ENCODE data around the gene IER5. TPM values are rescaled to one million over a fixed set of nuclear protein-coding genes. Genes with fewer than 3 reads are reported as not detected.

Gene IER5
- total RNA-seq, 1 experiment from 2014 or later = 18.2 TPM

DNA sequence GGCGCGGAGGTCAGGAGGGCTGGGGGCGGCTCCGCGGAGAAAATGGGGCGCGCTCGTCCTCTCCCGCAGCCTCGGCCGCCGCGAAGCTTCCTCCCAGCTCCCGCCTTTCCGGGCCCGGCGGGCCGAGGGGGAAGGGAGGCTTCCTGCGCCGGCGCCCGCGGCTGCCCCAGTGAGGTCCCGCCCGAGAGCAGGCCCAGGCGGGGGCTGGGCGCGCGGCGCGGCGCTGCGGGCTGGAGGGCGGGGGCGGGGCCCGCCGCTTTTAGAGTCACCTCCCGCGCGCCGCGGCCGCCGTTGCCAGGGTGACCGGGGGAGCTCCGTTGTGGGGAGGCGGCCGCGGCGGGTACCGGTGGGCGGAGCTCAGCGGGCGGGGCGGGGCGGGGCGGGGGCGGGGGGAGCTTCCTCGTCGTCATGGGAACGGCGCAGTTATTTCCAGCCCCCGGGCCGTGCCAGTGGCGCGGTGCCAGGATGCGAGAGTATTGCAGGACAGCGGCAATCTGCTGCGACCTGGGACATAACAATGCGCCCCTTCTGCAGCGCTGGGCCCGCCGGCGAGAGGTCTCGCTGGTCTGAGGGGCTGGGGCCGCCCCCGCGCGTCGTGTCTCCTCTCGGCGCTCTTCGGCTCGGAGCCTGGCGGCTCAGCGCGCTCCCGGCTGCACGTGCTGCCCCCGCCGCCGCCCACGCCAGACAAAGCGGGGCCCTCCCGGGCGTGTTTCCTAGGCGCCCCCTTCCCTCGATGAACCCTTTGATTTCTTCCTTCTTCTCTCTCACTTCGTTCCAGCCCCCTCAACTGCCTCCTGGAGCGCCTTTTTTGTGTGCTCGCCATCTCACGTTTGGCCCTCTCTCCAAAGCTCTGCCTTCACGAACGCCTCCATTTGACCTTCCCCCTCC is 16.9 kb downstream of the IER5 start (continued):
- TF ChIP-seq, protein P1, sequence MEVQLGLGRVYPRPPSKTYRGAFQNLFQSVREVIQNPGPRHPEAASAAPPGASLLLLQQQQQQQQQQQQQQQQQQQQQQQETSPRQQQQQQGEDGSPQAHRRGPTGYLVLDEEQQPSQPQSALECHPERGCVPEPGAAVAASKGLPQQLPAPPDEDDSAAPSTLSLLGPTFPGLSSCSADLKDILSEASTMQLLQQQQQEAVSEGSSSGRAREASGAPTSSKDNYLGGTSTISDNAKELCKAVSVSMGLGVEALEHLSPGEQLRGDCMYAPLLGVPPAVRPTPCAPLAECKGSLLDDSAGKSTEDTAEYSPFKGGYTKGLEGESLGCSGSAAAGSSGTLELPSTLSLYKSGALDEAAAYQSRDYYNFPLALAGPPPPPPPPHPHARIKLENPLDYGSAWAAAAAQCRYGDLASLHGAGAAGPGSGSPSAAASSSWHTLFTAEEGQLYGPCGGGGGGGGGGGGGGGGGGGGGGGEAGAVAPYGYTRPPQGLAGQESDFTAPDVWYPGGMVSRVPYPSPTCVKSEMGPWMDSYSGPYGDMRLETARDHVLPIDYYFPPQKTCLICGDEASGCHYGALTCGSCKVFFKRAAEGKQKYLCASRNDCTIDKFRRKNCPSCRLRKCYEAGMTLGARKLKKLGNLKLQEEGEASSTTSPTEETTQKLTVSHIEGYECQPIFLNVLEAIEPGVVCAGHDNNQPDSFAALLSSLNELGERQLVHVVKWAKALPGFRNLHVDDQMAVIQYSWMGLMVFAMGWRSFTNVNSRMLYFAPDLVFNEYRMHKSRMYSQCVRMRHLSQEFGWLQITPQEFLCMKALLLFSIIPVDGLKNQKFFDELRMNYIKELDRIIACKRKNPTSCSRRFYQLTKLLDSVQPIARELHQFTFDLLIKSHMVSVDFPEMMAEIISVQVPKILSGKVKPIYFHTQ (CRISPR knock-in tag; IDR thresholded peaks at IDR 0.05) = no peak
- TF ChIP-seq, protein P2, sequence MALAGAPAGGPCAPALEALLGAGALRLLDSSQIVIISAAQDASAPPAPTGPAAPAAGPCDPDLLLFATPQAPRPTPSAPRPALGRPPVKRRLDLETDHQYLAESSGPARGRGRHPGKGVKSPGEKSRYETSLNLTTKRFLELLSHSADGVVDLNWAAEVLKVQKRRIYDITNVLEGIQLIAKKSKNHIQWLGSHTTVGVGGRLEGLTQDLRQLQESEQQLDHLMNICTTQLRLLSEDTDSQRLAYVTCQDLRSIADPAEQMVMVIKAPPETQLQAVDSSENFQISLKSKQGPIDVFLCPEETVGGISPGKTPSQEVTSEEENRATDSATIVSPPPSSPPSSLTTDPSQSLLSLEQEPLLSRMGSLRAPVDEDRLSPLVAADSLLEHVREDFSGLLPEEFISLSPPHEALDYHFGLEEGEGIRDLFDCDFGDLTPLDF (CRISPR knock-in tag; IDR thresholded peaks at IDR 0.05) = 0 out of 2 replicates have a peak, but pooled peaks have one; percentile 79
- TF ChIP-seq FOXJ3 (CRISPR knock-in tag; IDR thresholded peaks at IDR 0.05; ENCODE audit: borderline replicate concordance) (no peak), ZNF232 (CRISPR knock-in tag; IDR thresholded peaks at IDR 0.05) (no peak), FOXP1 (CRISPR knock-in tag; IDR thresholded peaks at IDR 0.05; ENCODE audit: borderline replicate concordance) (no peak; the same call in 1 of the 2 replicates), ZNF416 (CRISPR knock-in tag; IDR thresholded peaks at IDR 0.05) (no peak), RELA (CRISPR knock-in tag; IDR thresholded peaks at IDR 0.05; ENCODE audit: borderline replicate concordance) (no peak), NFYB (CRISPR knock-in tag; conservative IDR thresholded peaks at IDR 0.05; ENCODE audit: low read depth) (no peak), CBFB (CRISPR knock-in tag; IDR thresholded peaks at IDR 0.05; ENCODE audit: low read depth) (no peak), RORB (CRISPR knock-in tag; IDR thresholded peaks at IDR 0.05) (no peak), NR3C1 (CRISPR knock-in tag; conservative IDR thresholded peaks at IDR 0.05; ENCODE audit: low read depth) (no peak), HMGA2 (CRISPR knock-in tag; IDR thresholded peaks at IDR 0.05) (no peak), ZNF138 (CRISPR knock-in tag; conservative IDR thresholded peaks at IDR 0.05) (no peak), ETV6 (CRISPR knock-in tag; IDR thresholded peaks at IDR 0.05) (peak; percentile 72; the same call in 1 of the 2 replicates), ZNF219 (CRISPR knock-in tag; IDR thresholded peaks at IDR 0.05; ENCODE audit: borderline replicate concordance) (no peak), NFATC4 (CRISPR knock-in tag; IDR thresholded peaks at IDR 0.05) (no peak)
- TF ChIP-seq, protein P3, sequence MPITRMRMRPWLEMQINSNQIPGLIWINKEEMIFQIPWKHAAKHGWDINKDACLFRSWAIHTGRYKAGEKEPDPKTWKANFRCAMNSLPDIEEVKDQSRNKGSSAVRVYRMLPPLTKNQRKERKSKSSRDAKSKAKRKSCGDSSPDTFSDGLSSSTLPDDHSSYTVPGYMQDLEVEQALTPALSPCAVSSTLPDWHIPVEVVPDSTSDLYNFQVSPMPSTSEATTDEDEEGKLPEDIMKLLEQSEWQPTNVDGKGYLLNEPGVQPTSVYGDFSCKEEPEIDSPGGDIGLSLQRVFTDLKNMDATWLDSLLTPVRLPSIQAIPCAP (CRISPR knock-in tag; IDR thresholded peaks at IDR 0.05) = peak; percentile 75; the same call in 1 of the 2 replicates
- TF ChIP-seq, protein P4, sequence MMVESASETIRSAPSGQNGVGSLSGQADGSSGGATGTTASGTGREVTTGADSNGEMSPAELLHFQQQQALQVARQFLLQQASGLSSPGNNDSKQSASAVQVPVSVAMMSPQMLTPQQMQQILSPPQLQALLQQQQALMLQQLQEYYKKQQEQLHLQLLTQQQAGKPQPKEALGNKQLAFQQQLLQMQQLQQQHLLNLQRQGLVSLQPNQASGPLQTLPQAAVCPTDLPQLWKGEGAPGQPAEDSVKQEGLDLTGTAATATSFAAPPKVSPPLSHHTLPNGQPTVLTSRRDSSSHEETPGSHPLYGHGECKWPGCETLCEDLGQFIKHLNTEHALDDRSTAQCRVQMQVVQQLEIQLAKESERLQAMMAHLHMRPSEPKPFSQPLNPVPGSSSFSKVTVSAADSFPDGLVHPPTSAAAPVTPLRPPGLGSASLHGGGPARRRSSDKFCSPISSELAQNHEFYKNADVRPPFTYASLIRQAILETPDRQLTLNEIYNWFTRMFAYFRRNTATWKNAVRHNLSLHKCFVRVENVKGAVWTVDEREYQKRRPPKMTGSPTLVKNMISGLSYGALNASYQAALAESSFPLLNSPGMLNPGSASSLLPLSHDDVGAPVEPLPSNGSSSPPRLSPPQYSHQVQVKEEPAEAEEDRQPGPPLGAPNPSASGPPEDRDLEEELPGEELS (CRISPR knock-in tag; IDR thresholded peaks at IDR 0.05) = peak; percentile 41
- TF ChIP-seq, protein P5, sequence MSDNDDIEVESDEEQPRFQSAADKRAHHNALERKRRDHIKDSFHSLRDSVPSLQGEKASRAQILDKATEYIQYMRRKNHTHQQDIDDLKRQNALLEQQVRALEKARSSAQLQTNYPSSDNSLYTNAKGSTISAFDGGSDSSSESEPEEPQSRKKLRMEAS (CRISPR knock-in tag; IDR thresholded peaks at IDR 0.05) = peak; percentile 90
- TF ChIP-seq, protein P6, sequence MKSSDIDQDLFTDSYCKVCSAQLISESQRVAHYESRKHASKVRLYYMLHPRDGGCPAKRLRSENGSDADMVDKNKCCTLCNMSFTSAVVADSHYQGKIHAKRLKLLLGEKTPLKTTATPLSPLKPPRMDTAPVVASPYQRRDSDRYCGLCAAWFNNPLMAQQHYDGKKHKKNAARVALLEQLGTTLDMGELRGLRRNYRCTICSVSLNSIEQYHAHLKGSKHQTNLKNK (CRISPR knock-in tag; IDR thresholded peaks at IDR 0.05) = no peak
- TF ChIP-seq, protein P7, sequence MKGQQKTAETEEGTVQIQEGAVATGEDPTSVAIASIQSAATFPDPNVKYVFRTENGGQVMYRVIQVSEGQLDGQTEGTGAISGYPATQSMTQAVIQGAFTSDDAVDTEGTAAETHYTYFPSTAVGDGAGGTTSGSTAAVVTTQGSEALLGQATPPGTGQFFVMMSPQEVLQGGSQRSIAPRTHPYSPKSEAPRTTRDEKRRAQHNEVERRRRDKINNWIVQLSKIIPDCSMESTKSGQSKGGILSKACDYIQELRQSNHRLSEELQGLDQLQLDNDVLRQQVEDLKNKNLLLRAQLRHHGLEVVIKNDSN (CRISPR knock-in tag; IDR thresholded peaks at IDR 0.05) = peak; percentile 35
- TF ChIP-seq, protein P8, sequence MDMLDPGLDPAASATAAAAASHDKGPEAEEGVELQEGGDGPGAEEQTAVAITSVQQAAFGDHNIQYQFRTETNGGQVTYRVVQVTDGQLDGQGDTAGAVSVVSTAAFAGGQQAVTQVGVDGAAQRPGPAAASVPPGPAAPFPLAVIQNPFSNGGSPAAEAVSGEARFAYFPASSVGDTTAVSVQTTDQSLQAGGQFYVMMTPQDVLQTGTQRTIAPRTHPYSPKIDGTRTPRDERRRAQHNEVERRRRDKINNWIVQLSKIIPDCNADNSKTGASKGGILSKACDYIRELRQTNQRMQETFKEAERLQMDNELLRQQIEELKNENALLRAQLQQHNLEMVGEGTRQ (CRISPR knock-in tag; IDR thresholded peaks at IDR 0.05) = no peak
- TF ChIP-seq, protein P9, sequence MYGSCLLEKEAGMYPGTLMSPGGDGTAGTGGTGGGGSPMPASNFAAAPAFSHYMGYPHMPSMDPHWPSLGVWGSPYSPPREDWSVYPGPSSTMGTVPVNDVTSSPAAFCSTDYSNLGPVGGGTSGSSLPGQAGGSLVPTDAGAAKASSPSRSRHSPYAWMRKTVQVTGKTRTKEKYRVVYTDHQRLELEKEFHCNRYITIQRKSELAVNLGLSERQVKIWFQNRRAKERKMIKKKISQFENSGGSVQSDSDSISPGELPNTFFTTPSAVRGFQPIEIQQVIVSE (CRISPR knock-in tag; IDR thresholded peaks at IDR 0.05; ENCODE audit: borderline replicate concordance) = no peak
- TF ChIP-seq, protein P10, sequence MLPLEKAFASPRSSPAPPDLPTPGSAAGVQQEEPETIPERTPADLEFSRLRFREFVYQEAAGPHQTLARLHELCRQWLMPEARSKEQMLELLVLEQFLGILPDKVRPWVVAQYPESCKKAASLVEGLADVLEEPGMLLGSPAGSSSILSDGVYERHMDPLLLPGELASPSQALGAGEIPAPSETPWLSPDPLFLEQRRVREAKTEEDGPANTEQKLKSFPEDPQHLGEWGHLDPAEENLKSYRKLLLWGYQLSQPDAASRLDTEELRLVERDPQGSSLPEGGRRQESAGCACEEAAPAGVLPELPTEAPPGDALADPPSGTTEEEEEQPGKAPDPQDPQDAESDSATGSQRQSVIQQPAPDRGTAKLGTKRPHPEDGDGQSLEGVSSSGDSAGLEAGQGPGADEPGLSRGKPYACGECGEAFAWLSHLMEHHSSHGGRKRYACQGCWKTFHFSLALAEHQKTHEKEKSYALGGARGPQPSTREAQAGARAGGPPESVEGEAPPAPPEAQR (CRISPR knock-in tag; IDR thresholded peaks at IDR 0.05) = no peak
- TF ChIP-seq, protein P11, sequence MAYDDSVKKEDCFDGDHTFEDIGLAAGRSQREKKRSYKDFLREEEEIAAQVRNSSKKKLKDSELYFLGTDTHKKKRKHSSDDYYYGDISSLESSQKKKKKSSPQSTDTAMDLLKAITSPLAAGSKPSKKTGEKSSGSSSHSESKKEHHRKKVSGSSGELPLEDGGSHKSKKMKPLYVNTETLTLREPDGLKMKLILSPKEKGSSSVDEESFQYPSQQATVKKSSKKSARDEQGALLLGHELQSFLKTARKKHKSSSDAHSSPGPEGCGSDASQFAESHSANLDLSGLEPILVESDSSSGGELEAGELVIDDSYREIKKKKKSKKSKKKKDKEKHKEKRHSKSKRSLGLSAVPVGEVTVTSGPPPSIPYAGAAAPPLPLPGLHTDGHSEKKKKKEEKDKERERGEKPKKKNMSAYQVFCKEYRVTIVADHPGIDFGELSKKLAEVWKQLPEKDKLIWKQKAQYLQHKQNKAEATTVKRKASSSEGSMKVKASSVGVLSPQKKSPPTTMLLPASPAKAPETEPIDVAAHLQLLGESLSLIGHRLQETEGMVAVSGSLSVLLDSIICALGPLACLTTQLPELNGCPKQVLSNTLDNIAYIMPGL (CRISPR knock-in tag; IDR thresholded peaks at IDR 0.05) = 0 out of 2 replicates have a peak, but pooled peaks have one; percentile 3
